ENCODE results near the gene PYROXD2. TPM values are rescaled to one million over a fixed set of nuclear protein-coding genes. Genes with fewer than 3 reads are reported as not detected.
A peak's percentile ranks its signal among the peaks of the same experiment; 100 is the strongest.

The PYROXD2 gene
- total RNA-seq, 2 experiments from 2014 or later = 2.8 to 3.9 TPM

- Mint-ChIP-seq H3K4me1 (no peaks in the 10 kb centered on the region), H3K27me3 (no peaks in the 10 kb centered on the region), H3K9me3 (no peaks in the 10 kb centered on the region), H3K27ac (no peak overlapping the region), H3K4me3 (no peak overlapping the region), H3K36me3 (peaks cover 6% of the 10 kb centered on the region)
- DNase-seq = peak; percentile 33
These were observed 10.8 kb upstream of the PYROXD2 start for GRCh38 chr10:98425511-98426352.

- peaks cover 2% of the 10 kb centered on the region for H3K36me3 Mint-ChIP-seq
- H3K4me1 Mint-ChIP-seq = no peaks in the 10 kb centered on the region
- no peak overlapping the region for H3K27ac Mint-ChIP-seq
- H3K9me3 Mint-ChIP-seq = no peaks in the 10 kb centered on the region
- H3K4me3 Mint-ChIP-seq = no peak overlapping the region
- H3K27me3 Mint-ChIP-seq = no peaks in the 10 kb centered on the region
- DNase-seq = no peak
These were observed 9.6 kb upstream of the PYROXD2 start for GRCh38 chr10:98424295-98425254.

GRCh38 chr10:98423691-98424120 lies 8.7 kb upstream of the PYROXD2 start:
- H3K4me1 Mint-ChIP-seq = no peaks in the 10 kb centered on the region
- H3K4me3 Mint-ChIP-seq = no peak overlapping the region
- H3K27me3 Mint-ChIP-seq = no peaks in the 10 kb centered on the region
- no peaks in the 10 kb centered on the region for H3K9me3 Mint-ChIP-seq
- H3K36me3 Mint-ChIP-seq = peaks cover 2% of the 10 kb centered on the region
- DNase-seq = no peak
- no peak overlapping the region for H3K27ac Mint-ChIP-seq

- H3K9me3 Mint-ChIP-seq = no peaks in the 10 kb centered on the region
- H3K4me3 Mint-ChIP-seq = no peak overlapping the region
- H3K27ac Mint-ChIP-seq = no peak overlapping the region
- DNase-seq = no peak
- H3K4me1 Mint-ChIP-seq = no peaks in the 10 kb centered on the region
- peaks cover 2% of the 10 kb centered on the region for H3K36me3 Mint-ChIP-seq
- H3K27me3 Mint-ChIP-seq = no peaks in the 10 kb centered on the region
These were observed 7.2 kb upstream of the PYROXD2 start for GRCh38 chr10:98422182-98422581.

- Mint-ChIP-seq H3K4me1 (no peaks in the 10 kb centered on the region), H3K4me3 (no peak overlapping the region), H3K9me3 (no peaks in the 10 kb centered on the region), H3K27me3 (no peaks in the 10 kb centered on the region), H3K27ac (no peak overlapping the region), H3K36me3 (peaks cover 2% of the 10 kb centered on the region)
- no peak for DNase-seq
These were observed 5.8 kb upstream of the PYROXD2 start for GRCh38 chr10:98420786-98421185.

GRCh38 chr10:98419469-98420261 lies 4.7 kb upstream of the PYROXD2 start:
- peaks cover 3% of the 10 kb centered on the region for H3K36me3 Mint-ChIP-seq
- peaks cover 7% of the 10 kb centered on the region for H3K4me1 Mint-ChIP-seq

GRCh38 chr10:98418665-98419468 lies 3.9 kb upstream of the PYROXD2 start:
- Mint-ChIP-seq H3K27me3 (no peaks in the 10 kb centered on the region), H3K27ac (no peak overlapping the region), H3K9me3 (no peaks in the 10 kb centered on the region), H3K36me3 (peaks cover 3% of the 10 kb centered on the region), H3K4me1 (peaks cover 14% of the 10 kb centered on the region), H3K4me3 (no peak overlapping the region)
- no peak for DNase-seq

More at GRCh38 chr10:98419469-98420261, 4.7 kb upstream of the PYROXD2 start:
- no peaks in the 10 kb centered on the region for H3K27me3 Mint-ChIP-seq
- H3K4me3 Mint-ChIP-seq = no peak overlapping the region
- DNase-seq = no peak
- H3K27ac Mint-ChIP-seq = no peak overlapping the region
- H3K9me3 Mint-ChIP-seq = no peaks in the 10 kb centered on the region

GRCh38 chr10:98417973-98418664 lies 3.1 kb upstream of the PYROXD2 start:
- H3K4me3 Mint-ChIP-seq = no peak overlapping the region
- DNase-seq = no peak
- peaks cover 3% of the 10 kb centered on the region for H3K36me3 Mint-ChIP-seq
- H3K4me1 Mint-ChIP-seq = peaks cover 16% of the 10 kb centered on the region
- no peaks in the 10 kb centered on the region for H3K9me3 Mint-ChIP-seq
- H3K27ac Mint-ChIP-seq = no peak overlapping the region
- no peaks in the 10 kb centered on the region for H3K27me3 Mint-ChIP-seq

GRCh38 chr10:98417481-98417959 lies 2.5 kb upstream of the PYROXD2 start:
- no peak for DNase-seq
- Mint-ChIP-seq H3K4me1 (peaks cover 18% of the 10 kb centered on the region), H3K27ac (no peak overlapping the region), H3K27me3 (no peaks in the 10 kb centered on the region), H3K36me3 (peaks cover 3% of the 10 kb centered on the region), H3K9me3 (no peaks in the 10 kb centered on the region), H3K4me3 (no peak overlapping the region)

GRCh38 chr10:98416606-98417388 lies 1.8 kb upstream of the PYROXD2 start:
- Mint-ChIP-seq H3K27ac (no peak overlapping the region), H3K36me3 (peaks cover 3% of the 10 kb centered on the region), H3K27me3 (no peaks in the 10 kb centered on the region), H3K4me3 (no peak overlapping the region), H3K4me1 (peaks cover 19% of the 10 kb centered on the region), H3K9me3 (no peaks in the 10 kb centered on the region)
- no peak for DNase-seq

GRCh38 chr10:98415731-98416119 lies 743 bp upstream of the PYROXD2 start:
- DNase-seq = no peak
- H3K4me3 Mint-ChIP-seq = no peak overlapping the region
- H3K27me3 Mint-ChIP-seq = no peaks in the 10 kb centered on the region
- no peak overlapping the region for H3K27ac Mint-ChIP-seq
- H3K9me3 Mint-ChIP-seq = no peaks in the 10 kb centered on the region
- peaks cover 2% of the 10 kb centered on the region for H3K36me3 Mint-ChIP-seq
- peaks cover 19% of the 10 kb centered on the region for H3K4me1 Mint-ChIP-seq

- Mint-ChIP-seq H3K27ac (peak overlapping the region; percentile 93), H3K9me3 (no peaks in the 10 kb centered on the region), H3K4me1 (peaks cover 19% of the 10 kb centered on the region), H3K27me3 (no peaks in the 10 kb centered on the region), H3K36me3 (peaks cover 2% of the 10 kb centered on the region), H3K4me3 (peak overlapping the region; percentile 91)
- no peak for DNase-seq
These were observed 427 bp downstream of the PYROXD2 start for GRCh38 chr10:98414578-98414931.

GRCh38 chr10:98411768-98412167 lies 3.2 kb downstream of the PYROXD2 start:
- H3K27me3 Mint-ChIP-seq = no peaks in the 10 kb centered on the region

More at GRCh38 chr10:98411768-98412167, 3.2 kb downstream of the PYROXD2 start:
- DNase-seq = no peak
- Mint-ChIP-seq H3K4me3 (no peak overlapping the region), H3K4me1 (peaks cover 19% of the 10 kb centered on the region), H3K27ac (no peak overlapping the region), H3K36me3 (peaks cover 2% of the 10 kb centered on the region), H3K9me3 (no peaks in the 10 kb centered on the region)

Measured in activated naive CD8-positive, alpha-beta T cell treated with anti-CD3 and anti-CD28 coated beads for 36 hours (primary cell).